H9 (cell line): ENCODE results near the gene PRSS2. TPM values are rescaled to one million over a fixed set of nuclear protein-coding genes. Genes with fewer than 3 reads are reported as not detected.

Experiments
- DNase-seq: peaks from one replicate; pipeline ENCODE4 v3.0.0-alpha.2; 2017
- H2AFZ ChIP-seq: one replicate; pipeline ENCODE4 v1.6.1; 2013; ENCODE audit warnings: mild to moderate bottlenecking, low read length, control low read depth, moderate library complexity
- H2AK5ac ChIP-seq: 2 replicates; pipeline ENCODE4 v1.6.1; 2013; ENCODE audit warnings: low read length, control low read depth, mixed read lengths; ENCODE audit not compliant: insufficient read length
- H2BK120ac ChIP-seq: one replicate; pipeline ENCODE4 v1.6.1; 2013; ENCODE audit warnings: low read depth, mild to moderate bottlenecking, low read length, control low read depth, inconsistent platforms; ENCODE audit not compliant: poor library complexity, severe bottlenecking
- H2BK12ac ChIP-seq: 2 replicates; pipeline ENCODE4 v1.6.1; 2013; ENCODE audit warnings: low read length, control low read depth, mixed read lengths, low read depth; ENCODE audit not compliant: insufficient read length
- H2BK15ac ChIP-seq: 2 replicates; pipeline ENCODE4 v1.6.1; 2013; ENCODE audit warnings: low read depth, low read length, control low read depth
- H2BK20ac ChIP-seq: one replicate; pipeline ENCODE4 v1.6.1; 2013; ENCODE audit warnings: low read depth, mild to moderate bottlenecking, low read length, control low read depth, inconsistent platforms; ENCODE audit not compliant: poor library complexity, severe bottlenecking
- H2BK5ac ChIP-seq: 2 replicates; pipeline ENCODE4 v1.6.1; 2013; ENCODE audit warnings: low read length, control low read depth, mixed read lengths; ENCODE audit not compliant: insufficient read length
- H3K14ac ChIP-seq: 2 replicates; pipeline ENCODE4 v1.6.1; 2013; ENCODE audit warnings: low read length, control low read depth; ENCODE audit not compliant: insufficient read depth
- H3K18ac ChIP-seq: 2 replicates; pipeline ENCODE4 v1.6.1; 2013; ENCODE audit warnings: low read depth, mild to moderate bottlenecking, mixed read lengths, low read length, control low read depth; ENCODE audit not compliant: insufficient read length
- H3K23ac ChIP-seq: 2 replicates; pipeline ENCODE4 v1.6.1; 2013; ENCODE audit warnings: low read length, control low read depth, mixed read lengths, low read depth; ENCODE audit not compliant: insufficient read length
- H3K23me2 ChIP-seq: 2 replicates; pipeline ENCODE4 v1.6.1; 2013; ENCODE audit warnings: low read depth, mild to moderate bottlenecking, mixed read lengths, low read length, control low read depth; ENCODE audit not compliant: insufficient read length, poor library complexity, severe bottlenecking
- H3K27ac ChIP-seq: 2 replicates; pipeline ENCODE4 v1.5.1; 2013; ENCODE audit warnings: low read length, control low read depth, mixed read lengths, low read depth; ENCODE audit not compliant: insufficient read length
- H3K27me3 ChIP-seq: 2 replicates; pipeline ENCODE4 v1.6.1; 2013; ENCODE audit warnings: low read length, control low read depth, inconsistent platforms; ENCODE audit not compliant: insufficient read depth
- H3K4ac ChIP-seq: 2 replicates; pipeline ENCODE4 v1.6.1; 2013; ENCODE audit warnings: low read depth, mild to moderate bottlenecking, control low read depth, inconsistent platforms, low read length, moderate library complexity
- H3K4me1 ChIP-seq: 2 replicates; pipeline ENCODE4 v1.6.1; 2013; ENCODE audit warnings: low read length, control low read depth, inconsistent platforms; ENCODE audit not compliant: insufficient read depth
- H3K4me2 ChIP-seq: 2 replicates; pipeline ENCODE4 v1.6.1; 2013; ENCODE audit warnings: low read length, control low read depth, mixed read lengths; ENCODE audit not compliant: insufficient read length, insufficient read depth
- H3K56ac ChIP-seq: 2 replicates; pipeline ENCODE4 v1.6.1; 2013; ENCODE audit warnings: low read depth, mild to moderate bottlenecking, mixed read lengths, low read length, control low read depth; ENCODE audit not compliant: insufficient read length
- H3K79me1 ChIP-seq: 2 replicates; pipeline ENCODE4 v1.6.1; 2013; ENCODE audit warnings: low read depth, mild to moderate bottlenecking, moderate library complexity, low read length, control low read depth, inconsistent platforms; ENCODE audit not compliant: insufficient read depth, poor library complexity, severe bottlenecking
- H3K79me2 ChIP-seq: 2 replicates; pipeline ENCODE4 v1.6.1; 2013; ENCODE audit warnings: low read length, control low read depth, inconsistent platforms; ENCODE audit not compliant: insufficient read depth
- H3K9ac ChIP-seq: 2 replicates; pipeline ENCODE4 v1.6.1; 2013; ENCODE audit warnings: low read length, control low read depth, mixed read lengths; ENCODE audit not compliant: insufficient read length; ENCODE audit errors: extremely low read depth
- H3K9me3 ChIP-seq: one replicate; pipeline ENCODE4 v1.6.1; 2013; ENCODE audit warnings: low read depth, low read length, inconsistent platforms; ENCODE audit not compliant: control insufficient read depth
- H3T11ph ChIP-seq: one replicate; pipeline ENCODE4 v1.6.1; 2013; ENCODE audit warnings: mild to moderate bottlenecking, low read length, control low read depth, inconsistent platforms
- H4K20me1 ChIP-seq: one replicate; pipeline ENCODE4 v1.6.1; 2013; ENCODE audit not compliant: control insufficient read depth, insufficient read length, insufficient read depth
- H4K5ac ChIP-seq: 2 replicates; pipeline ENCODE4 v1.6.1; 2013; ENCODE audit warnings: low read depth, mild to moderate bottlenecking, mixed read lengths, low read length, control low read depth; ENCODE audit not compliant: insufficient read length
- H4K8ac ChIP-seq: replicated peaks from 2 replicates; pipeline ENCODE4 v1.6.1; 2013; ENCODE audit warnings: low read length, control low read depth, mixed read lengths, low read depth; ENCODE audit not compliant: insufficient read length
- H4K91ac ChIP-seq: 2 replicates; pipeline ENCODE4 v1.6.1; 2013; ENCODE audit warnings: low read depth, mild to moderate bottlenecking, moderate library complexity, mixed read lengths, low read length, control low read depth; ENCODE audit not compliant: insufficient read length
- H3K27ac Mint-ChIP-seq, 3 experiments: 2 replicates in 2 of 3; 3 replicates in 1 of 3; pipeline ENCODE4 v1.8.0; 2020 to 2021; ENCODE audit warnings: mixed read lengths in 3 of 3, mild to moderate bottlenecking in 1 of 3, moderate library complexity in 1 of 3
- H3K27me3 Mint-ChIP-seq: 2 replicates; pipeline ENCODE4 v1.8.0; 2021; ENCODE audit warnings: low read depth, mild to moderate bottlenecking, moderate library complexity, mixed read lengths
- H3K36me3 Mint-ChIP-seq, 3 experiments: 2 replicates in 2 of 3; 3 replicates in 1 of 3; pipeline ENCODE4 v1.8.0; 2020 to 2021; ENCODE audit warnings: low read depth in 3 of 3, mixed read lengths in 3 of 3; ENCODE audit not compliant: insufficient read depth in 1 of 3
- H3K4me1 Mint-ChIP-seq, 2 experiments: 2 replicates each; pipeline ENCODE4 v1.8.0; 2020; ENCODE audit warnings: mixed read lengths in 2 of 2
- H3K4me3 Mint-ChIP-seq, 2 experiments: 2 replicates in 1 of 2; 3 replicates in 1 of 2; pipeline ENCODE4 v1.8.0; 2020 to 2021; ENCODE audit warnings: mild to moderate bottlenecking in 2 of 2, mixed read lengths in 2 of 2, moderate library complexity in 1 of 2
- H3K9me3 Mint-ChIP-seq, 2 experiments: 2 replicates in 1 of 2; 3 replicates in 1 of 2; pipeline ENCODE4 v1.8.0; 2020; ENCODE audit warnings: mild to moderate bottlenecking in 2 of 2, mixed read lengths in 2 of 2, moderate library complexity in 1 of 2
- WGBS: extraction: QIAGEN DNeasy Blood & Tissue Kit; methylation state at CpG from one replicate; pipeline ENCODE4 v1.1.7; 2013; ENCODE audit warnings: missing lambda C conversion rate, low lambda C conversion rate, mixed read lengths; ENCODE audit not compliant: insufficient read length; ENCODE audit errors: extremely low coverage; 5-methylcytosine and 5-hydroxymethylcytosine counted together
- total RNA-seq: library from RNA; stranded (reverse); gene quantifications from 2 replicates; pipeline ENCODE4 v1.2.1, GENCODE V29; 2021
- TF ChIP-seq, protein P1 (sequence below): fragments of 200-600 bp; sonication (generic); conservative IDR thresholded peaks from 3 replicates; pipeline ENCODE4 v1.8.0; 2021; ENCODE audit warnings: antibody characterized with exemption, mild to moderate bottlenecking

PRSS2 gene
- total RNA-seq, 1 experiment from 2014 or later: not detected

DNA sequence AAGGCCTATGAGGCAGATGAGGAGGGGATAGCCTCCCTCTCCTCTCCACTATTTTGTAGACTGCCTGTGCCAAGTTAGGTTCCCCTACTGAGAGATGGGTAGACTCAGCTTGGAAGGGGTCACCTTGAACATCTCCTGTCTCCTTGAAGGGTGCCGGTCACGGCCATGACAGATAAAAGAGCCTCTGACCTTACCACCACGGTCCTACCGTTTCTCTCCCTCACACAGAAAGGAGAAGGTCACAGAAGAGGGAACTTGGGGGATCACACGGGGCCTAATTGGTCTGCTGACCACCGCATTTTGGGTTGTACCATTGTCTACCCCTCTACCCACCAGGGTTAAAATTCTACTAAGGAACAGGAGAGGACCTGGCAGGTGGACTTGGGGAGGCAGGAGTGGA is 17.0 kb downstream of the PRSS2 start:
- no peak overlapping the region for H4K91ac ChIP-seq
- Mint-ChIP-seq H3K27me3 (peaks cover 18% of the 10 kb centered on the region), H3K4me1 (peaks cover 5 to 10% of the 10 kb centered on the region in 2 experiments), H3K9me3 (no peaks in the 10 kb centered on the region), H3K36me3 (no peaks in the 10 kb centered on the region; a peak in 1 of 7 replicates), H3K4me3 (no peak overlapping the region), H3K27ac (no peak overlapping the region)
- no peak overlapping the region for H3K4ac ChIP-seq
- H3K4me2 ChIP-seq: no peak overlapping the region
- DNase-seq: no peak
- H3K14ac ChIP-seq: no peak overlapping the region
- H3K4me1 ChIP-seq: no peaks in the 10 kb centered on the region
- no peak overlapping the region for H2BK5ac ChIP-seq
- H2BK20ac ChIP-seq: no peak overlapping the region
- H3K9me3 ChIP-seq: no peaks in the 10 kb centered on the region
- H3K27ac ChIP-seq: no peak overlapping the region
- no peak overlapping the region for H2AFZ ChIP-seq
- H3K23me2 ChIP-seq: no peaks in the 10 kb centered on the region
- no peaks in the 10 kb centered on the region for H4K20me1 ChIP-seq
- WGBS: no CpG with 5 or more reads among the region's 6 CpGs
- H2AK5ac ChIP-seq: no peak overlapping the region
- H3K79me2 ChIP-seq: no peaks in the 10 kb centered on the region
- H4K8ac ChIP-seq: no peak overlapping the region
- no peak overlapping the region for H3K56ac ChIP-seq
- TF ChIP-seq, protein P1, sequence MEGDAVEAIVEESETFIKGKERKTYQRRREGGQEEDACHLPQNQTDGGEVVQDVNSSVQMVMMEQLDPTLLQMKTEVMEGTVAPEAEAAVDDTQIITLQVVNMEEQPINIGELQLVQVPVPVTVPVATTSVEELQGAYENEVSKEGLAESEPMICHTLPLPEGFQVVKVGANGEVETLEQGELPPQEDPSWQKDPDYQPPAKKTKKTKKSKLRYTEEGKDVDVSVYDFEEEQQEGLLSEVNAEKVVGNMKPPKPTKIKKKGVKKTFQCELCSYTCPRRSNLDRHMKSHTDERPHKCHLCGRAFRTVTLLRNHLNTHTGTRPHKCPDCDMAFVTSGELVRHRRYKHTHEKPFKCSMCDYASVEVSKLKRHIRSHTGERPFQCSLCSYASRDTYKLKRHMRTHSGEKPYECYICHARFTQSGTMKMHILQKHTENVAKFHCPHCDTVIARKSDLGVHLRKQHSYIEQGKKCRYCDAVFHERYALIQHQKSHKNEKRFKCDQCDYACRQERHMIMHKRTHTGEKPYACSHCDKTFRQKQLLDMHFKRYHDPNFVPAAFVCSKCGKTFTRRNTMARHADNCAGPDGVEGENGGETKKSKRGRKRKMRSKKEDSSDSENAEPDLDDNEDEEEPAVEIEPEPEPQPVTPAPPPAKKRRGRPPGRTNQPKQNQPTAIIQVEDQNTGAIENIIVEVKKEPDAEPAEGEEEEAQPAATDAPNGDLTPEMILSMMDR: no peak
- no peak overlapping the region for H2BK15ac ChIP-seq
- H2BK12ac ChIP-seq: no peak overlapping the region
- H4K5ac ChIP-seq: no peak overlapping the region
- H3T11ph ChIP-seq: no peak overlapping the region
- no peak overlapping the region for H3K23ac ChIP-seq
- H3K27me3 ChIP-seq: no peaks in the 10 kb centered on the region
- H3K18ac ChIP-seq: no peak overlapping the region
- H3K79me1 ChIP-seq: no peaks in the 10 kb centered on the region
- H3K9ac ChIP-seq: no peak overlapping the region
- H2BK120ac ChIP-seq: no peak overlapping the region
